Skeletal muscle tissue (tissue), 4 donors: ENCODE data around the gene KCNMA1. TPM values are rescaled to one million over a fixed set of nuclear protein-coding genes. Genes with fewer than 3 reads are reported as not detected.
A peak's percentile ranks its signal among the peaks of the same experiment; 100 is the strongest.

Experiments
- H3K27ac ChIP-seq: one replicate; pipeline ENCODE4 v1.7.0; 2013; ENCODE audit warnings: mild to moderate bottlenecking, low read depth, low read length, inconsistent platforms
- H3K27me3 ChIP-seq, 3 donors: one replicate each; pipeline ENCODE4 v1.7.0; 2013; ENCODE audit warnings: low read length in 3 of 3; ENCODE audit not compliant: control insufficient read depth in 3 of 3, insufficient read depth in 3 of 3
- H3K36me3 ChIP-seq, 3 donors: one replicate each; pipeline ENCODE4 v1.7.0; 2013; ENCODE audit warnings: low read length in 3 of 3; ENCODE audit not compliant: control insufficient read depth in 3 of 3, insufficient read depth in 3 of 3
- H3K4me1 ChIP-seq, 3 donors: one replicate each; pipeline ENCODE4 v1.7.0; 2013; ENCODE audit warnings: low read length in 3 of 3, mild to moderate bottlenecking in 3 of 3; ENCODE audit not compliant: control insufficient read depth in 3 of 3, insufficient read depth in 3 of 3
- H3K4me3 ChIP-seq, 3 donors: one replicate each; pipeline ENCODE4 v1.7.0; 2013; ENCODE audit warnings: low read length in 3 of 3
- H3K9ac ChIP-seq, 3 donors: one replicate each; pipeline ENCODE4 v1.7.0; 2013; ENCODE audit warnings: low read length in 3 of 3, mild to moderate bottlenecking in 3 of 3, moderate library complexity in 2 of 3, low read depth in 1 of 3
- H3K9me3 ChIP-seq, 3 donors: one replicate each; pipeline ENCODE4 v1.7.0; 2013; ENCODE audit warnings: low read length in 3 of 3; ENCODE audit not compliant: control insufficient read depth in 3 of 3
- total RNA-seq: library from RNA; depleted of rRNA; stranded (reverse); fragments of >200 nt; gene quantifications from one replicate; pipeline ENCODE4 v1.2.3, GENCODE V29; 2014
- donor health status: Osteomylitis.

The KCNMA1 gene
- total RNA-seq, 1 donor from 2014 or later = 18.8 TPM

DNA sequence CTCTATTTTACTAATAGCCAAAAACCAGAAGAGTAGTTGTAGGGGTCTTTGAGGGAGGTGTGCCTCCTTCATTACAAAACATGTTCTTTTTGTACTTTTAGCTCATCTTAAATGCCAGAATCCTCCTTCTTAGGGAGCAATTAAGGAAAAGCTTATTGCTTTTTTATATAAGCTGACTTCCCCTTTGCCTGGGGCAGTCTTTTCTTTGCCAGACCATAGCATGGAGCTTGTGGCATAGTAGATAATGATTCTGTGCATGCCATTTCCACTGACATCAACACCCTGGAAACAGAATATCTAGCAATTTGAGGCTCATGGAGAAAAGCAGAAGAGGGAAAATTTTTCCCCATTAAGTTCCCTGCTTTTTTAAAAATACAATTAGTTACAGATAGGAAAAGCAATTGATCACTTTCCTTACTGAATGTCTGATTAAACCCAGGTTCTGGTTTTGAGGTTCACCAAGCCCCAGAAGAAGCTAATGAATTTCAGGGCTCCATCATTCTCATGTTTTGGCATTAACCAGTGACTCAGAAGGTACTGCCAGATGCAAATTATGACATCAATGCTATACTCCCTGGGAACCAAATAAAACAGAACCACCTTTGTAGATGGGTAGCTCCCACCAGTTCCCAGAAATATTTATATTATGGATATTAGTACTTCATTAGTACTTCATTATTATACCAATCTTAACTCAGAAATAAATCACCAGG lies 410.6 kb downstream of the KCNMA1 start:
- no peak overlapping the region for H3K27ac ChIP-seq
- no peaks in the 10 kb centered on the region for H3K27me3 ChIP-seq
- peaks cover 6 to 26% (median 11%) of the 10 kb centered on the region in 3 donors for H3K4me1 ChIP-seq
- H3K36me3 ChIP-seq = no peaks in the 10 kb centered on the region
- H3K4me3 ChIP-seq = no peak overlapping the region
- no peaks in the 10 kb centered on the region for H3K9me3 ChIP-seq
- H3K9ac ChIP-seq = no peak overlapping the region

DNA sequence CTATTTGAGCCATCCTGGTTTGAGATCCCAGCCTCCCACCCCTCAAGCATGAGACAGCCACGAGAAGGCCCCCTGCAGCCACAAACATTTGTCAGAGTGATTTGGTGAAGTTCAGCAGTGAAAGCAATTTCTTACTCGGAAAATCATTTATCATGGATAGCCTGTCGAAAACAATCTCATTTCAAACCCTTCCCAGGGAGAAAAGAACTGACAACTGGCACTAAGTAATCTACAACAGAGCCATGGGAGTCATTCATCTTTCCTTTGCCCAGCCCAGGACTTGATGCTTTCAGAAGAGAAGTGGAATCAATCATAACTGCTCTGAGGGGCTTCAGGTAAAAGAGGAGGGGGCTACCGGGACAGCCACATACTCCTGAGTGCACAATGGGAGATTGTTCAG lies 411.2 kb downstream of the KCNMA1 start:
- no peak overlapping the region for H3K27ac ChIP-seq
- H3K9me3 ChIP-seq = no peaks in the 10 kb centered on the region
- no peaks in the 10 kb centered on the region for H3K36me3 ChIP-seq
- H3K9ac ChIP-seq = no peak overlapping the region
- H3K4me3 ChIP-seq = no peak overlapping the region
- peaks cover 6 to 26% (median 11%) of the 10 kb centered on the region in 3 donors for H3K4me1 ChIP-seq
- no peaks in the 10 kb centered on the region for H3K27me3 ChIP-seq

DNA sequence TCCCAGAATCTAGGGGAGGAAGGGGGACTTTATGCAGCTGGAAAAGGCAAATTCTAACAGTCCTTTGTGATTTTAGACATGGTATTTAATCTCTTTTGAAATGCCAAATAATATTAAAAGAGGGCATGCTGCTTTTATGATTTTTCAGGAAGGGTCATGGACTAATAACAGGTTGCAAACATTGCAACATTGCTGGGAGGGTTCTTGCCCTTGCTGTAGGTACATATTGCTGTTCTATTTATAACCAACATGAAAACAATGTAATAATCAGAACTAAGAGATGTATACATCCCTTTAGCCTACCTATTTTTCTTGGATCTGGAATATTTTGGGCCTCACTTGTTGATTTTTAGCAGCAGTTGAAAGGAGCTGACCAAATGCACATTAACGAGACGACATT lies 411.6 kb downstream of the KCNMA1 start:
- H3K9ac ChIP-seq = no peak overlapping the region
- H3K27ac ChIP-seq = no peak overlapping the region
- peaks cover 6 to 26% (median 11%) of the 10 kb centered on the region in 3 donors for H3K4me1 ChIP-seq
- H3K36me3 ChIP-seq = no peaks in the 10 kb centered on the region
- no peak overlapping the region for H3K4me3 ChIP-seq
- H3K9me3 ChIP-seq = no peaks in the 10 kb centered on the region
- H3K27me3 ChIP-seq = no peaks in the 10 kb centered on the region

GRCh38 chr10:77223526-77224460 lies 413.8 kb downstream of the KCNMA1 start:
- Histone ChIP-seq H3K36me3 (no peaks in the 10 kb centered on the region), H3K4me3 (no peak overlapping the region), H3K27me3 (no peaks in the 10 kb centered on the region), H3K4me1 (peaks cover 6 to 30% (median 11%) of the 10 kb centered on the region in 3 donors), H3K9ac (no peak overlapping the region), H3K9me3 (no peaks in the 10 kb centered on the region), H3K27ac (peak overlapping the region; percentile 62)

DNA sequence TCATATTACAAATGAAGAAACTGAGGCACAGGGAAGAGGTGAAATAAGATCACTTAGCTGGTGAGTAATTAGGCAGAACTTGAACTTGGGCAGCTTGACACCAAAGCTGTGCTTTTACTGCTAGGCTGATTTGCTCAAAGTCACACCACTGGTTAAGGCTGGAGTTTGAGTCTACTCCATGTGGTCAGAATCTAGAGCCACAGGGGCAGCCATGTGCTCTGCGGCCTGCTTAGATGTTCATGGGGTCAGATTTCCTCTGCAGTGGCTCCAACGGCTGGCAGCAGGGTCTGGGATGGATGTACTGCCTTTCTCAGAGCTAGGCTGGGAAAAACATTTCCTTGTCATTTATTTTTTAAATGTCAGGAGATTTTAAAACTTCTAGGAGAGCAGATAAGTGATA lies 417.5 kb downstream of the KCNMA1 start:
- no peaks in the 10 kb centered on the region for H3K9me3 ChIP-seq
- H3K27ac ChIP-seq = no peak overlapping the region
- no peaks in the 10 kb centered on the region for H3K27me3 ChIP-seq

GRCh38 chr10:77219046-77219445 lies 418.6 kb downstream of the KCNMA1 start:
- H3K4me1 ChIP-seq = peaks cover 5 to 14% (median 7%) of the 10 kb centered on the region in 3 donors
- no peaks in the 10 kb centered on the region for H3K36me3 ChIP-seq
- H3K9ac ChIP-seq = no peak overlapping the region
- no peaks in the 10 kb centered on the region for H3K27me3 ChIP-seq
- H3K27ac ChIP-seq = no peak overlapping the region
- H3K9me3 ChIP-seq = no peaks in the 10 kb centered on the region
- H3K4me3 ChIP-seq = no peak overlapping the region

More for the DNA sequence above, 417.5 kb downstream of the KCNMA1 start:
- Histone ChIP-seq H3K4me3 (no peak overlapping the region), H3K9ac (peak overlapping the region in 1 of 3 donors; percentile 4), H3K36me3 (no peaks in the 10 kb centered on the region), H3K4me1 (peaks cover 6 to 25% (median 8%) of the 10 kb centered on the region in 3 donors)

GRCh38 chr10:77214799-77215198 lies 422.8 kb downstream of the KCNMA1 start:
- H3K36me3 ChIP-seq = no peaks in the 10 kb centered on the region
- no peak overlapping the region for H3K4me3 ChIP-seq
- no peaks in the 10 kb centered on the region for H3K9me3 ChIP-seq
- no peak overlapping the region for H3K9ac ChIP-seq
- no peaks in the 10 kb centered on the region for H3K4me1 ChIP-seq
- no peaks in the 10 kb centered on the region for H3K27me3 ChIP-seq
- H3K27ac ChIP-seq = no peak overlapping the region

- Histone ChIP-seq H3K27me3 (no peaks in the 10 kb centered on the region), H3K9ac (no peak overlapping the region), H3K4me3 (no peak overlapping the region), H3K36me3 (no peaks in the 10 kb centered on the region), H3K9me3 (no peaks in the 10 kb centered on the region), H3K27ac (no peak overlapping the region), H3K4me1 (no peaks in the 10 kb centered on the region)
These were observed 425.0 kb downstream of the KCNMA1 start for GRCh38 chr10:77212632-77213031.

DNA sequence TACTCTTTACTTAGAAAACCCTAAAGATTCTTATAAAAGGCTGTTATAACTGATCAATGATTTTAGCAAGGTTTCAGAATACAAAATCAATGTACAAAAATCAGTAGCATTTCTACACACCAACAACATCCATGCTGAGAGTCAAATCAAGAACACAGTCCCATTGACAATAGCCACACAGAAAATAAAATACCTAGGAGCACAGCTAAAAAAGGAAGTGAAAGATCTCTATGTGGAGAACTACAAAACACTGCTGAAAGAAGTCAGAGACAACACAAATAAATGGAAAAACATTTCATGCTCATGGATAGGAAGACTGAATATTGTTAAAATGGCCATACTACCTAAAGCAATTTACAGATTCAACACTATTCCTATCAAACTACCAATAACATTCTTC lies 427.0 kb downstream of the KCNMA1 start:
- Histone ChIP-seq H3K4me3 (no peak overlapping the region), H3K4me1 (no peaks in the 10 kb centered on the region)

More for the DNA sequence above, 427.0 kb downstream of the KCNMA1 start:
- Histone ChIP-seq H3K27me3 (no peaks in the 10 kb centered on the region), H3K9ac (no peak overlapping the region), H3K27ac (no peak overlapping the region), H3K9me3 (no peaks in the 10 kb centered on the region), H3K36me3 (no peaks in the 10 kb centered on the region)
